ENCODE results near the gene DNAJA1. TPM values are rescaled to one million over a fixed set of nuclear protein-coding genes. Genes with fewer than 3 reads are reported as not detected.

Gene DNAJA1
- total and polyA plus RNA-seq, 2 donors (not counting 3 experiments of a cell fraction or from before 2014, with no cell fraction given): 72.9 to 182 TPM

- Histone ChIP-seq H3K27me3 (ENCODE audit: control insufficient read depth in 2 of 2, insufficient read depth in 2 of 2, low read length in 2 of 2) (no peaks in the 10 kb centered on the region), H4K20me1 (replicated peaks; ENCODE audit: control insufficient read depth, extremely low read depth, insufficient read depth, low read length) (no peaks in the 10 kb centered on the region), H3K36me3 (ENCODE audit: control insufficient read depth in 2 of 2, extremely low read depth in 1 of 2, insufficient read depth in 2 of 2, low read length in 2 of 2) (no peaks in the 10 kb centered on the region), H3K27ac (ENCODE audit: insufficient read depth, low read depth, low read length) (peak overlapping the region; percentile 19), H3K79me2 (ENCODE audit: control insufficient read depth, insufficient read depth, low read length) (peaks cover 2% of the 10 kb centered on the region), H2AFZ (ENCODE audit: low read depth, low read length) (peak overlapping the region; percentile 5), H3K9me3 (replicated peaks; ENCODE audit: control insufficient read depth, insufficient read depth, low read length) (no peaks in the 10 kb centered on the region), H3K4me2 (ENCODE audit: insufficient read depth, low read length) (peak overlapping the region; percentile 77), H3K4me1 (ENCODE audit: control insufficient read depth, extremely low read depth, insufficient read depth, low read length) (peaks cover 21% of the 10 kb centered on the region), H3K9me1 (replicated peaks; ENCODE audit: control insufficient read depth, extremely low read depth, insufficient read depth, low read length) (no peaks in the 10 kb centered on the region), H3K4me3 (replicated peaks in 1 of 3; ENCODE audit: insufficient read depth in 1 of 3, low read depth in 1 of 3, low read length in 3 of 3) (peak overlapping the region in 1 of 3 experiments; percentile 40), H3K9ac (replicated peaks; ENCODE audit: extremely low read depth, insufficient read depth, low read length) (peak overlapping the region; percentile 16)
- TF ChIP-seq CTCF (IDR thresholded peaks at IDR 0.05; ENCODE audit: extremely low read depth in 1 of 2, insufficient read depth in 1 of 2, low read depth in 1 of 2, low read length in 2 of 2) (peak; percentile 59 to 71), POLR2AphosphoS5 (IDR thresholded peaks at IDR 0.05; ENCODE audit: insufficient read depth, low read depth, low read length) (peak; percentile 44), MYC (IDR thresholded peaks at IDR 0.05; ENCODE audit: low read depth, low read length) (no peak), GATA2 (IDR thresholded peaks at IDR 0.05; ENCODE audit: insufficient read depth, insufficient read length, low read depth, low read length) (no peak), JUN (IDR thresholded peaks at IDR 0.05; ENCODE audit: borderline replicate concordance, insufficient read depth, insufficient read length, low read depth) (no peak), FOS (IDR thresholded peaks at IDR 0.05; ENCODE audit: borderline replicate concordance, insufficient read depth, low read length) (no peak), EZH2 (IDR thresholded peaks at IDR 0.05; ENCODE audit: borderline replicate concordance, low read depth, low read length, severe bottlenecking) (no peak), POLR2A (IDR thresholded peaks at IDR 0.05; ENCODE audit: low read depth, low read length) (peak; percentile 75), MAX (IDR thresholded peaks at IDR 0.05; ENCODE audit: insufficient read depth, insufficient read length) (no peak)
- FAIRE-seq (peak; percentile 90), DNase-seq (ENCODE audit: low read depth, low spot score) (peak; percentile 95)
- intact Hi-C loops (cut with micrococcal nuclease) (loop anchor here (1.0 kb wide), 5 partner anchors 26 to 183 kb away; partner anchors contain the start of genes B4GALT1 and BAG1), dilution Hi-C loops (cut with MboI; ENCODE audit: extremely low pct_ligation_motif_present, low sequenced_read_pairs) (no loop called here)
- ChIA-PET CTCF (interaction anchor here (0.7 to 6.4 kb wide), 5 partner anchors 70 to 145 kb away, joined by 3 to 67 read pairs (median 5); partner anchors contain the start of gene B4GALT1), POLR2A (no interaction called here)
- BruUV-seq (replicated peaks): no TSS peak
Measured at GRCh38 chr9:33081128-33081851, 56.2 kb downstream of the DNAJA1 start.

All from endothelial cell of umbilical vein (primary cell).